Measurements from ENCODE around the gene CNN3.

Gene CNN3

DNA sequence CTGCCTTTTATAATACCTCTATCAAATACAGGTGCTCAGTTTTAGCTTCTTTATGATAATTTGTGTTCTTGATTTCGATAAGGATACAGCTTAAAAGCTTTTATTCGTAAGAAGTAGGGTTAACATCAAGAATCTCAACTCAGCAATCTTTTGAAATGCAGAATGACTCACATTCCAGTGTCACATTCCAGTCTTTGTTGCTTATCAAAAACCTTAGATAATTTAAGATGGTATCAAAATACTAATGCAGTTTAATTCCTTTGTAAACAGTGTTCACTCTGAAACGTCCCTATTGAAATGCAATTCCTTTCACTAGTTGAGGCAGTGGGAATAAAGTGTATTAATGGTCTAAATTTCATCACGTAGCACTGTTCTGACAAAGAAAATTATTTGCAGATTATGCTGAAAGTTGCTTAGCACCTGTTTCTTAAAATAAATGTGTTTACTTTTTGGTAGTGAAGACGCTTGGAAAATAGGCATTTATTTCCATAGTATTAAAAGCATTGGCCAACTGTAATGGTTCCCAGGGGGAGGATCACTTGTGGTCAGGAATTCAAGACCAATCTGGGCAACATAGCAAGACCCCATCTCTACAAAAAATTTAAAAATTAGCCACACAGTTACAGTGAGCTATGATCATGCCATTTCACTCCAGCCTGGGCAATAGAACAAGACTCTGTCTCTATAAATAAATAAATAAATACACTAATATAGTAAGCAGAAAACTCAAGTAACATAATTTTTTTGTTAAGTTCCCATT is 10.1 kb upstream of the CNN3 start:
- Mint-ChIP-seq H3K36me3 (ENCODE audit: low read depth) (no peaks in the 10 kb centered on the region), H3K9me3 (no peaks in the 10 kb centered on the region), H3K27ac (no peak overlapping the region), H3K27me3 (ENCODE audit: low read depth) (peaks cover 6% of the 10 kb centered on the region), H3K4me1 (ENCODE audit: low read depth) (peaks cover 1% of the 10 kb centered on the region), H3K4me3 (no peak overlapping the region)

DNA sequence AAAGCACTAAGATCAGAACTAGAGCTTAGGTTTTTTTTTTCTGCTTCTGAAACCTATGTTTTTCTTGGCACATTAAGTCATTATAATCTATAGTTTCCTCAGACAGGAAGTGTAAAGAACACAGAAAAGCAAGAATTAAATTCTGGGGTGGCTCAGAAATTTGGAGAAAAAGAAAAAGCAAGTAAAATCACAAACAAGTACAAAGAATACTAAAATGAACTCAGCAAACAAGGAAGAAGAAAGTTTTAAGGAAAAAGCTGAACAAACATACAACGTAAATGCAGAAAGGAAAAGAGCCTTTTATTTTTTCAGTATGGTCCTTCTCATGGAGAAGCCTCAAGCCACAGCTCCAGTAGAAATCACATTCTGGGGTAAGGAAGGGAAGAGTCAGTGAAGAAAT is 8.6 kb upstream of the CNN3 start:
- H3K27me3 Mint-ChIP-seq (ENCODE audit: low read depth): peaks cover 11% of the 10 kb centered on the region
- no peak overlapping the region for H3K27ac Mint-ChIP-seq
- no peak overlapping the region for H3K4me3 Mint-ChIP-seq
- no peaks in the 10 kb centered on the region for H3K9me3 Mint-ChIP-seq
- no peaks in the 10 kb centered on the region for H3K36me3 Mint-ChIP-seq (ENCODE audit: low read depth)
- peaks cover 1% of the 10 kb centered on the region for H3K4me1 Mint-ChIP-seq (ENCODE audit: low read depth)

GRCh38 chr1:94935034-94935433 is 8.1 kb upstream of the CNN3 start:
- peaks cover 14% of the 10 kb centered on the region for H3K27me3 Mint-ChIP-seq (ENCODE audit: low read depth)
- no peaks in the 10 kb centered on the region for H3K36me3 Mint-ChIP-seq (ENCODE audit: low read depth)
- no peak overlapping the region for H3K4me3 Mint-ChIP-seq
- no peak overlapping the region for H3K27ac Mint-ChIP-seq
- H3K9me3 Mint-ChIP-seq: no peaks in the 10 kb centered on the region
- peaks cover 1% of the 10 kb centered on the region for H3K4me1 Mint-ChIP-seq (ENCODE audit: low read depth)

DNA sequence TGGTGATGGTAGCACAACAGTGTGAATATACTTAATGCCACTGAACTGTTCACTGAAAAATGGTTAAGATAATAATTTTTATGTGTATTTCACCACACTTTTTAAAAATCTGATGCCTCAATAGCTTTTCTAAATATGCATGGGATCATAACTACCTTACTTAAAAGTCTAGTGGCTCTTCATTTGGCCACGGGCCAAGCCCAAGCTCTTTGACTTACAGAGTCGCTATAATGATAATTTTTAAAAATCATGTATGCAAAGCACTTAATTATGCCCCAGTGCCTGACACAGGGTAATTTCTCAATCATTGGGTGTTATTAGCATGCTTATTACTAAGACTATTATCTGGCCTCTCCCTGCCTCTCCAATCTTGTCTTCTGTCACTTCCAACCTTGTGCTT is 7.6 kb upstream of the CNN3 start:
- no peak overlapping the region for H3K4me3 Mint-ChIP-seq
- peaks cover 1% of the 10 kb centered on the region for H3K4me1 Mint-ChIP-seq (ENCODE audit: low read depth)
- H3K27ac Mint-ChIP-seq: no peak overlapping the region
- H3K9me3 Mint-ChIP-seq: no peaks in the 10 kb centered on the region
- H3K27me3 Mint-ChIP-seq (ENCODE audit: low read depth): peaks cover 16% of the 10 kb centered on the region
- H3K36me3 Mint-ChIP-seq (ENCODE audit: low read depth): no peaks in the 10 kb centered on the region

DNA sequence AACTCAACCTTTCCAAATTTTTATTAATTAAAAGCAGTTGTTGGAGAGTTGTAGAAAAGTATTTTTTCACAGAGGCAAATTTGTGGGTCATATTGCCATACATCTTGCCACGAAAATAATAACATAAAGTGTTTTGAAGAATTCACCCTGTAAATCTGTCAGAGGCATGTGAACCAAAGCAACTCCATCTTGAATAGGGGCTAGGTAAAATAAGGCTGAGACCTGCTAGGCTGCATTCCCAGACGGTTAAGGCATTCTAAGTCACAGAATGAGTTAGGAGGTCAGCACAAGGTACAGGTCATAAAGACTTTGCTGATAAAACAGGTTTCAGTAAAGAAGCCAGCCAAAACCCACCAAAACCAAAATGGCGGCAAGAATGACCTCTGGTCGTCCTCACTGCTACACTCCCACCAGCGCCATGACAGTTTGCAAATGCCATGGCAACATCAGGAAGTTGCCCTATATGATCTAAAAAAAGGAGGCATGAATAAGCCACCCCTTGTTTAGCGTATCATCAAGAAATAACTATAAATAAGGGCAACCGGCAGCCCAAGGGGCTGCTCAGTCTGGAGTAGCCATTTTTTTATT is 4.4 kb upstream of the CNN3 start:
- H3K9me3 Mint-ChIP-seq: no peaks in the 10 kb centered on the region
- peaks cover 6% of the 10 kb centered on the region for H3K4me1 Mint-ChIP-seq (ENCODE audit: low read depth)
- no peak overlapping the region for H3K27ac Mint-ChIP-seq
- peaks cover 4% of the 10 kb centered on the region for H3K36me3 Mint-ChIP-seq (ENCODE audit: low read depth)
- H3K27me3 Mint-ChIP-seq (ENCODE audit: low read depth): peaks cover 31% of the 10 kb centered on the region
- H3K4me3 Mint-ChIP-seq: no peak overlapping the region

DNA sequence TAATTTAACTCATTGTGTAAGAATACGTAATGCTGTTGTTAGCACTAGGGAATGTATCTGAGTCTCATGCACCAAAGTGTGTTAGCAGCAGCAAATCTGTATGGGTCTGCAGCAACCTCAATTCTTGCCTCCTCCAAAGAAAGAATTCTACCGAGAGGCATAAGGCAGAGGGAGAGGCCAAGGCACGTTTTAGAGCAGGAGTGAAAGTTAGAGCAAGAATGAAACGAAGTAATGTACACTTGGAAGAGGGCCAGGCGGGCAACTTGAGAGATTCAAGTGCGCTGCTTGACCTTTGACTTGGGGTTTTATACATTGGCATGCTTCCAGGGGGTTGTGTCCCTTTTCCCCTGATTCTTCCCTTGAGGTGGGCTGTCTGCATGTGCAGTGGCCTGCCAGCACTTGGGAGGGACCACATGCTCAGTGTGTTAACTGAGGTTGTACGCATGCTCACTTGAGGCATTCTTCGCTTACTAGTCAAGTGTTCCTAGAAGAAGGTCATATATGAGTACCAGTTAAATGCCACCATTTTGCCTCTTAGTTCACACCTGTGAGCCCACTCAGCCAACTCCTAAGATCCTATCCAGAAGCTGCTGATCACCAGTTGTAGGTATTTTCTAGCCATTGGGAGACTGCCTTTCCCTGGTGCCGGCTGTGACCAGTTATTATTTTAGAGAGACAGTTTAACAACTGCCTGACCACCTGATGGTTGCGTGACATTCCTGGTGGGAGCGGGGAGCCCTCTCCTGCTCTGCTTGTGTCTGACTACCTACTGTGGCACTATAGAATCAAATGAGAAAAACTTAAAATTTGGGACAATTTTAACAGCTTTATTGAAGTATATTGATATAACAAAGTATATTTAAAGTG is 2.7 kb upstream of the CNN3 start:
- peaks cover 4% of the 10 kb centered on the region for H3K36me3 Mint-ChIP-seq (ENCODE audit: low read depth)
- H3K27me3 Mint-ChIP-seq (ENCODE audit: low read depth): peaks cover 47% of the 10 kb centered on the region
- H3K4me3 Mint-ChIP-seq: no peak overlapping the region
- H3K4me1 Mint-ChIP-seq (ENCODE audit: low read depth): peaks cover 9% of the 10 kb centered on the region
- no peak overlapping the region for H3K27ac Mint-ChIP-seq
- H3K9me3 Mint-ChIP-seq: no peaks in the 10 kb centered on the region

GRCh38 chr1:94928293-94928939 is 1.5 kb upstream of the CNN3 start:
- Mint-ChIP-seq H3K4me3 (peak overlapping the region; percentile 82), H3K27ac (no peak overlapping the region), H3K27me3 (ENCODE audit: low read depth) (peaks cover 56% of the 10 kb centered on the region), H3K36me3 (ENCODE audit: low read depth) (peaks cover 4% of the 10 kb centered on the region), H3K9me3 (no peaks in the 10 kb centered on the region), H3K4me1 (ENCODE audit: low read depth) (peaks cover 9% of the 10 kb centered on the region)

DNA sequence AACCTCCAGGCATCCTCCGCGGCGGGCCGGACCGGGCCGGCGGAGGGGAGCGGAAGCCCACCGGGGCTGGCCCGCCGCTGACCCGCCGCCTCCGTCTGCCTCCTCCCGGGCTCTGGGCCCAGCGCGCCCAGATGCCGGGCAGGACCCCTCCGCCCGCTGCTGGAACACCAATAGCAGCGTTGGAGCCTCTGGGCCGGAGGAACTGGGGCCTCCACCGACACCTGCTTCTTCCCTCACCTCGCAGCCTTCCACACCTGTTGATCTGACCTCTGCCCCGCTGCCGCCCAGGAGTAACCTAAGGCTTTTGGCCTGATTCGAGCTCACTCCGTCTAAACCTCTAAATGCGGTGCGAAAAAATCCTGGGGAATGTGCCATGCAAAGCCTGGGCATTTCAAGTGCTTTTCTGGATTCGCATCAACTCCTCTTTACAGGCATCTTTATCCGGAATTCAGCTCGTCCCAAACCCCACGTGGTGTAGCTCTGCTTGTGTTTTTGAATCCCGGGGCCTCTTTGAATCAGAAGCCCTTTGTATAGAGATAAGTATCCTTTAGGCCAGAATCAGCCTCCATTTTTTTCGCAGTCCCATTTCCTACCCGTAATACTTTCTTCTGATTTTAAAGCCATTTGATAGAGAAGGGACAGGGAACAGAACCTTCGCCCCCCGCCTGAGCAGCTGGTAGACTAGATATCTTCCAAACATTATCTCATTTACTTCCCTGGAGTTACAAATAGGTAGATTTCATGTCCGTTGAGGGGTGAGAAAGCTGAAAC is 680 bp upstream of the CNN3 start:
- H3K27me3 Mint-ChIP-seq (ENCODE audit: low read depth): peaks cover 56% of the 10 kb centered on the region
- H3K4me1 Mint-ChIP-seq (ENCODE audit: low read depth): peaks cover 9% of the 10 kb centered on the region
- no peaks in the 10 kb centered on the region for H3K9me3 Mint-ChIP-seq
- H3K4me3 Mint-ChIP-seq: peak overlapping the region; percentile 82
- H3K36me3 Mint-ChIP-seq (ENCODE audit: low read depth): peaks cover 4% of the 10 kb centered on the region
- peak overlapping the region; percentile 5 for H3K27ac Mint-ChIP-seq

- H3K4me1 Mint-ChIP-seq (ENCODE audit: low read depth): peaks cover 9% of the 10 kb centered on the region
- peaks cover 60% of the 10 kb centered on the region for H3K27me3 Mint-ChIP-seq (ENCODE audit: low read depth)
- no peaks in the 10 kb centered on the region for H3K9me3 Mint-ChIP-seq
- no peak overlapping the region for H3K27ac Mint-ChIP-seq
- peaks cover 4% of the 10 kb centered on the region for H3K36me3 Mint-ChIP-seq (ENCODE audit: low read depth)
- peak overlapping the region; percentile 84 for H3K4me3 Mint-ChIP-seq
Measured at GRCh38 chr1:94926126-94926914, 590 bp downstream of the CNN3 start.

GRCh38 chr1:94925561-94926125 is 1.3 kb downstream of the CNN3 start:
- no peak overlapping the region for H3K27ac Mint-ChIP-seq
- H3K36me3 Mint-ChIP-seq (ENCODE audit: low read depth): peaks cover 4% of the 10 kb centered on the region
- peaks cover 9% of the 10 kb centered on the region for H3K4me1 Mint-ChIP-seq (ENCODE audit: low read depth)
- peaks cover 56% of the 10 kb centered on the region for H3K27me3 Mint-ChIP-seq (ENCODE audit: low read depth)
- peak overlapping the region; percentile 84 for H3K4me3 Mint-ChIP-seq
- H3K9me3 Mint-ChIP-seq: no peaks in the 10 kb centered on the region

DNA sequence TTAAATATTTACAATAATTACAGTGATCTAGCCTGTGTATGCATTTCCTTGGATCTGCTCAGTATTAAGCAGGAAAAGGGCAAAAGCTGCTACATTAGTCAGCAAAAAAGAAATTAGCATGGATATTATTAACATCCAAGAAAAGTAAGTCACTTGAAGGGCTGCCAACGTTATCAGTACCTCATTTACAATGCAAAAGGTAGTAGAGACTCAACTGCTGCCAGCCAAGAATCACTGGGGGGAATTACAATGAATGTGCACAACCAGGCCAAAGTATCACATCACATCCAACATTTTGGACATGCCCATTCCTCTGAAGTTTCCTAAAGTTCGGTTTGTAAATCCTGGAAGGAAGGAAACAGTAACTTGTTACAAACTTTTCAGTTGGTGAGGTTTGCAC is 1.9 kb downstream of the CNN3 start:
- Mint-ChIP-seq H3K36me3 (ENCODE audit: low read depth) (peaks cover 4% of the 10 kb centered on the region), H3K4me1 (ENCODE audit: low read depth) (peaks cover 9% of the 10 kb centered on the region), H3K27me3 (ENCODE audit: low read depth) (peaks cover 52% of the 10 kb centered on the region), H3K27ac (no peak overlapping the region), H3K4me3 (peak overlapping the region; percentile 84), H3K9me3 (no peaks in the 10 kb centered on the region)

GRCh38 chr1:94922761-94923331 is 4.1 kb downstream of the CNN3 start:
- H3K27ac Mint-ChIP-seq: no peak overlapping the region
- H3K4me1 Mint-ChIP-seq (ENCODE audit: low read depth): peaks cover 9% of the 10 kb centered on the region
- no peaks in the 10 kb centered on the region for H3K9me3 Mint-ChIP-seq
- H3K27me3 Mint-ChIP-seq (ENCODE audit: low read depth): peaks cover 35% of the 10 kb centered on the region
- H3K36me3 Mint-ChIP-seq (ENCODE audit: low read depth): peaks cover 4% of the 10 kb centered on the region
- H3K4me3 Mint-ChIP-seq: no peak overlapping the region

GRCh38 chr1:94921977-94922376 is 4.9 kb downstream of the CNN3 start:
- Mint-ChIP-seq H3K9me3 (no peaks in the 10 kb centered on the region), H3K36me3 (ENCODE audit: low read depth) (no peaks in the 10 kb centered on the region), H3K4me3 (no peak overlapping the region), H3K27ac (no peak overlapping the region), H3K4me1 (ENCODE audit: low read depth) (peaks cover 5% of the 10 kb centered on the region), H3K27me3 (ENCODE audit: low read depth) (peaks cover 29% of the 10 kb centered on the region)

All from T-helper 1 cell treated with Interleukin-12 subunit alpha and Interleukin-12 subunit beta and Interleukin-4 antibody, amounts not matched to agents 30 μg/mL and 1 μg/mL, for 36 hours (primary cell).